HL-60 (cell line): Measurements from ENCODE around the gene SPTB.

Experiments
- DNase-seq, 2 experiments: peaks; one replicate each; pipeline ENCODE4 v3.0.0-alpha.2; 2010 to 2020; ENCODE audit warnings: low read depth in 1 of 2, low spot score in 1 of 2
- H3K27ac ChIP-seq: fragments of 250-450 bp; sonication (Bioruptor Pico); replicated peaks from 2 replicates; pipeline ENCODE4 v1.5.1; 2020; ENCODE audit warnings: mild to moderate bottlenecking, moderate library complexity
- H3K27me3 ChIP-seq: fragments of 250-450 bp; sonication (Bioruptor Pico); 2 replicates; pipeline ENCODE4 v1.5.1; 2021; ENCODE audit warnings: mild to moderate bottlenecking, moderate library complexity; ENCODE audit not compliant: insufficient read depth, poor library complexity, severe bottlenecking
- H3K4me3 ChIP-seq: replicated peaks from 2 replicates; pipeline ENCODE4 v1.5.1; 2011; ENCODE audit warnings: mild to moderate bottlenecking, control low read depth, low read length; ENCODE audit not compliant: insufficient read depth
- GABPA ChIP-seq: IDR thresholded peaks from 2 replicates; pipeline ENCODE4 v1.6.1; 2012; ENCODE audit warnings: low read depth
- POLR2AphosphoS5 ChIP-seq: IDR thresholded peaks from 2 replicates; pipeline ENCODE4 v1.6.1; 2012; ENCODE audit warnings: low read depth
- SPI1 ChIP-seq: IDR thresholded peaks from 2 replicates; pipeline ENCODE4 v1.6.1; 2012; ENCODE audit warnings: low read depth, mild to moderate bottlenecking, borderline replicate concordance
- TF ChIP-seq, protein P1 (sequence below): IDR thresholded peaks from 2 replicates; pipeline ENCODE4 v1.6.1; 2012; ENCODE audit warnings: low read depth; ENCODE audit not compliant: insufficient replicate concordance
- TF ChIP-seq, protein P2 (sequence below): IDR thresholded peaks from one replicate; pipeline ENCODE4 v1.5.1; 2011; ENCODE audit warnings: low read length, control low read depth, inconsistent platforms; ENCODE audit not compliant: insufficient read depth

The SPTB gene

DNA sequence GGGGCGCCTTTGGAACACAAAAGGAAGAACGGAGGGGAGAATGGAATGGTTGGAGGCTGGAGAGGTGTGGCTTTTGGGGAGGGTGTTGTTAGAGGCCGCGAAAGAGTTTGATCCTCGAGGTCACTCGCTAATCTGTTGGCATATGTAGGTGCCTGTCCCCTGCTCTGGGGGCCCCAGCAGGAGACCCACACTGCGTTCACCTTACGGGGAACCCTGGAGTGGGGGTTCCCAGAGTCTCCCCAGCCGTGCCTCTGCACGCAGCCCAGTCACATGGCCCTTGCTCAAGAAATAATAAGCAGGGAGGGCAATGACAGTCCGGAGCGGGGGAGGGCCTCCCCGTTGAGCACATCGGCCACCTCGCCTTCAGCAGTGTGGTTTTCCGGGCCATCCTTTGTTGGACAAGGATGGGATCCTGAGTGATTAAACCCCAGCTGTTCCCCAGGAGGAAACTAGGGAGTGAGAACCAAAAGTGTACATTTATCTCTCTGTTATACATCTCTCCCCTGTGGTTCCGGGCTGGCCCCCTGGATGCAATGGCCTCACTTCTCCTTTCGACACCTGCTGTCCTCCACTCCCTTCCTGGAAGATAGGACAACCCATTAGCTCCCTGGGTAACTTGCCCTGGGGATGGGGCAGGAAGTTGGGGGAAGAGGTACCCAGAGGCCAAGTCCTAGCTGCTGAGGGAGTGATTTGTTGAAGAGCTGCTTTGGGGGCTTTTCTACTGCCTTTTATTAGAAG lies 174.2 kb downstream of the SPTB start:
- Histone ChIP-seq H3K4me3 (peak overlapping the region; percentile 48), H3K27me3 (no peaks in the 10 kb centered on the region), H3K27ac (peak overlapping the region; percentile 88)
- TF ChIP-seq SPI1 (peak; percentile 64; the same call in 1 of the 2 replicates), GABPA (no peak)
- peak in 1 of 2 experiments; percentile 72 for DNase-seq

DNA sequence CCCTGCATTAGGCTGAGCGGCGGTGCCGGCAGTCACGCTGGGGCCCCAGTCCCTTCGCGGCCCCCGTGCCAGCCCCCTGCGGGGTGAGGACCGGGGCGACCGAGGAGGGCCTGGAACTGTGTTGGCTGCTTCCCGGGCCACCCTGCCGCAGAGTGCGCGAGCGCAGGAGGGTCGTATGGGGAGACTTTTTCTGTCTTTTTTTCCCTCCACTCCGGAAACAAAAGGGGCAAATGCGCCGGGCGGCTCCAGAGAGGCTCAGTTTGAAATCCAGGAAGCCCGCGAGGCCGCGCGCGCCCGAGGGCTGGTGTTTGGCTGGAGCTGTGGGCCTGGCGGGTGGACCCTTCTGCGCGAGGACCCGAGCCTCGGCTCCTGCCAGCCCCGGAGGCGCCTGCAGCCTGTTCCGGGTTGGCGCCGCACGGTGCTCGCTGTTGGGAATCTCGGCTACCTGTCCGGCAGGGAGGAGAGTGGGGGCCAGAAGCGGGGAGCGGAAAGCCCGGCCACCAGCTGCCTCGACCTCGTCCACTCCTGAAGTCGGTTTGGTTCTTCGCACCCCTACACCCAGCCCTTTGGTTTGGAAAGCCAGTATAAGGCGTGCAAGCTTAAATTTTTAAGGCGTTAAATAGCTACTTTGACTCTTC lies 174.8 kb downstream of the SPTB start:
- no peak for TF ChIP-seq POLR2AphosphoS5
- TF ChIP-seq, protein P1, sequence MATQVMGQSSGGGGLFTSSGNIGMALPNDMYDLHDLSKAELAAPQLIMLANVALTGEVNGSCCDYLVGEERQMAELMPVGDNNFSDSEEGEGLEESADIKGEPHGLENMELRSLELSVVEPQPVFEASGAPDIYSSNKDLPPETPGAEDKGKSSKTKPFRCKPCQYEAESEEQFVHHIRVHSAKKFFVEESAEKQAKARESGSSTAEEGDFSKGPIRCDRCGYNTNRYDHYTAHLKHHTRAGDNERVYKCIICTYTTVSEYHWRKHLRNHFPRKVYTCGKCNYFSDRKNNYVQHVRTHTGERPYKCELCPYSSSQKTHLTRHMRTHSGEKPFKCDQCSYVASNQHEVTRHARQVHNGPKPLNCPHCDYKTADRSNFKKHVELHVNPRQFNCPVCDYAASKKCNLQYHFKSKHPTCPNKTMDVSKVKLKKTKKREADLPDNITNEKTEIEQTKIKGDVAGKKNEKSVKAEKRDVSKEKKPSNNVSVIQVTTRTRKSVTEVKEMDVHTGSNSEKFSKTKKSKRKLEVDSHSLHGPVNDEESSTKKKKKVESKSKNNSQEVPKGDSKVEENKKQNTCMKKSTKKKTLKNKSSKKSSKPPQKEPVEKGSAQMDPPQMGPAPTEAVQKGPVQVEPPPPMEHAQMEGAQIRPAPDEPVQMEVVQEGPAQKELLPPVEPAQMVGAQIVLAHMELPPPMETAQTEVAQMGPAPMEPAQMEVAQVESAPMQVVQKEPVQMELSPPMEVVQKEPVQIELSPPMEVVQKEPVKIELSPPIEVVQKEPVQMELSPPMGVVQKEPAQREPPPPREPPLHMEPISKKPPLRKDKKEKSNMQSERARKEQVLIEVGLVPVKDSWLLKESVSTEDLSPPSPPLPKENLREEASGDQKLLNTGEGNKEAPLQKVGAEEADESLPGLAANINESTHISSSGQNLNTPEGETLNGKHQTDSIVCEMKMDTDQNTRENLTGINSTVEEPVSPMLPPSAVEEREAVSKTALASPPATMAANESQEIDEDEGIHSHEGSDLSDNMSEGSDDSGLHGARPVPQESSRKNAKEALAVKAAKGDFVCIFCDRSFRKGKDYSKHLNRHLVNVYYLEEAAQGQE: no peak
- H3K27ac ChIP-seq: peak overlapping the region; percentile 88
- H3K4me3 ChIP-seq: peak overlapping the region; percentile 48
- no peak for DNase-seq
- no peaks in the 10 kb centered on the region for H3K27me3 ChIP-seq

DNA sequence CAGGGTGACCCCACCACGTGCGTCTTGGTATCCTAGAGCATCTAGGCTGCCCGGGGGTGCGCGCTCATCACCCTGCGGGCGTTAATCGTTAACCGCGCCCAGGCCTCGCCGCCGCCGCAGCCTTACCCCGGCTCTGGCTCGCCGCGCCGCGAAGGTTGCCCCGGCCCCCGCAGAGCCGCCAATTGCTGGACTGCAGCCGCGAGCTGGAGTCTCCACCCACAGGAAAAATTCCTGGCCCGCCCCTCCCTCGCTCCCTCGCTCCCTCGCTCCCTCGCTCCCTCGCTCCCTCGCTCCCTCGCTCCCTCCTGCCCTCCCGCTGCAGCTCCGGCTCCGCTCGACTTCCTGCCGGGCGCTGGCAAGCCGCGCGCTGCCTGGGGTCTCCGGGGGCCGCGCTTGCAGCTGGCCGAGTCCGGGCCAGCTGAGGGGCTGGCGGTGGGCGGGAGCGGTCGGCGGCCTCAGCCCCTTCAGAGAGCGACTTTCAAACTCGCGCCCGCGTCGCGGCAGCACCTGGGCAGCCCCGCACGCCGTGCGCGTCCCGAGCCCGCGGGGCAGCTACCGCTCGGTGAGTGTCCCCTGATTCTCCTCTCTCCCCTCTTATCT lies 175.5 kb downstream of the SPTB start, which contains the start of gene PLEKHG3:
TSS of gene PLEKHG3 (plus strand) at position 282 of the 600 bp plus-strand sequence. CDS start 23,208 bp downstream, outside the sequence.
- DNase-seq: peak in 1 of 2 experiments; percentile 23
- H3K27ac ChIP-seq: peak within 1 kb of the TSS; percentile 88
- H3K4me3 ChIP-seq: peak within 1 kb of the TSS; percentile 48
- H3K27me3 ChIP-seq: no peaks in the 10 kb centered on the region
- no peak for TF ChIP-seq POLR2AphosphoS5
- no peak for TF ChIP-seq GABPA
- TF ChIP-seq SPI1: no peak
- TF ChIP-seq, protein P1: no peak
- TF ChIP-seq, protein P2, sequence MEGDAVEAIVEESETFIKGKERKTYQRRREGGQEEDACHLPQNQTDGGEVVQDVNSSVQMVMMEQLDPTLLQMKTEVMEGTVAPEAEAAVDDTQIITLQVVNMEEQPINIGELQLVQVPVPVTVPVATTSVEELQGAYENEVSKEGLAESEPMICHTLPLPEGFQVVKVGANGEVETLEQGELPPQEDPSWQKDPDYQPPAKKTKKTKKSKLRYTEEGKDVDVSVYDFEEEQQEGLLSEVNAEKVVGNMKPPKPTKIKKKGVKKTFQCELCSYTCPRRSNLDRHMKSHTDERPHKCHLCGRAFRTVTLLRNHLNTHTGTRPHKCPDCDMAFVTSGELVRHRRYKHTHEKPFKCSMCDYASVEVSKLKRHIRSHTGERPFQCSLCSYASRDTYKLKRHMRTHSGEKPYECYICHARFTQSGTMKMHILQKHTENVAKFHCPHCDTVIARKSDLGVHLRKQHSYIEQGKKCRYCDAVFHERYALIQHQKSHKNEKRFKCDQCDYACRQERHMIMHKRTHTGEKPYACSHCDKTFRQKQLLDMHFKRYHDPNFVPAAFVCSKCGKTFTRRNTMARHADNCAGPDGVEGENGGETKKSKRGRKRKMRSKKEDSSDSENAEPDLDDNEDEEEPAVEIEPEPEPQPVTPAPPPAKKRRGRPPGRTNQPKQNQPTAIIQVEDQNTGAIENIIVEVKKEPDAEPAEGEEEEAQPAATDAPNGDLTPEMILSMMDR: no peak

DNA sequence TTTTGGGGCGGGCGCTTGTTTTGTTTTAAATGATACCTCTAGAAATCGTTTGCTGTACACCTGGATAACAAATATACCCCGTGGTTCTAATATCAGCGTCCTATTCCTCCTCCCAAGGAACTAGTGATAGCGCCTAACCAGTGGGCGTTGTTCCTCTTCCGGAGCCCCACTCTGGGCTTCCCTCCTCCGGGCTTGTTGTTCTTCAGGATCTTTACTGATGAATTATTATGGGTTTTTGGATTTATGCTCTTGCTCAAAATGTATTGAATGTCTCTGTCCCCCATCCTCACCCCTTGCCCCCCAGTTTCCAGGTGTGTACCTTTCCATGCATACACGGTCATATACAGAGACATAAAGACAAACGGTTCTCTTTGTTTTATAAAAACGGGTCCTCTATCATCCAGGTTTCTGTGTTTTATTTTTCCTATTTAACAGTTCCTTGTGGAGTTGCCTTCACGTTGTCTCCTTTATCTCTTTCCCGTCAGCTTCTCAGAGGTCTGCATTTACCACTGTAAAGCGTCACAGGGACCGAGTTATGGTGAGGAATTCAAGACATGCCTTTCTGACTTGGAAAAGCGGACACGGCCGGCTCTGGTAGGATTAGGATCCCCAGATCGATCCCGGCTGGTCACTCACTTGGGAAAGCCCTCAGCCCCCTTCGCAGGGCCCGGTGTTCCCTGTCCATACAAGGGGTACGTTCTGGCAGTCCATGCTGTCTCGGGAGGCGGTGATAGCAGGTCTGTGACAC lies 176.1 kb downstream of the SPTB start:
- no peak for DNase-seq
- Histone ChIP-seq H3K27ac (peak overlapping the region; percentile 88), H3K27me3 (no peaks in the 10 kb centered on the region), H3K4me3 (peak overlapping the region; percentile 48)
- no peak for TF ChIP-seq SPI1
- no peak for TF ChIP-seq POLR2AphosphoS5
- TF ChIP-seq, protein P2: no peak
- no peak for TF ChIP-seq GABPA
- TF ChIP-seq, protein P1: no peak
